GM18870 (cell line): ENCODE results near the gene TAOK3.

ENCODE experiments used
- ATAC-seq: cut with Tn5 transposase; IDR thresholded peaks from one replicate; pipeline ENCODE4 v1.9.1; 2021; ENCODE audit warnings: moderate library complexity; ENCODE audit not compliant: unreplicated experiment

TAOK3 gene

DNA sequence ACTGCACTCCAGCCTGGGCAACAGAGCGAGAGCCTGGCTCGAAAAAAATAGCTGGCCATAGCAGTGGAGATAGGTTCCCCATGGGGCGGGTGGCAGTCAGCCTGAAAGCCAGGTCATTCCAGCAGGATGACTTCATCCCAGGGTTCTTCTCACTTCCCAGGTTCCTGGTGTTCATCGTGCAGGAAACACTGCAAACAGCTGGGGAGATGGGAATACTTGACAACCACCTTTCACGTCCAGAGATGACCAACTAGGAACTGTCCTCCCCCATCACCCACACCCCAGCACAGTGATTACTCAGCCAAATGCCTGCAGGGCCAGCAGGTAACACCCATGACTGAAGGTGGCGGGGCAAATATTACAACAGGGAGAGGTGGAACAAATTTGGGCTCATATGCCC is 270.6 kb downstream of the TAOK3 start:
- no peak for ATAC-seq

DNA sequence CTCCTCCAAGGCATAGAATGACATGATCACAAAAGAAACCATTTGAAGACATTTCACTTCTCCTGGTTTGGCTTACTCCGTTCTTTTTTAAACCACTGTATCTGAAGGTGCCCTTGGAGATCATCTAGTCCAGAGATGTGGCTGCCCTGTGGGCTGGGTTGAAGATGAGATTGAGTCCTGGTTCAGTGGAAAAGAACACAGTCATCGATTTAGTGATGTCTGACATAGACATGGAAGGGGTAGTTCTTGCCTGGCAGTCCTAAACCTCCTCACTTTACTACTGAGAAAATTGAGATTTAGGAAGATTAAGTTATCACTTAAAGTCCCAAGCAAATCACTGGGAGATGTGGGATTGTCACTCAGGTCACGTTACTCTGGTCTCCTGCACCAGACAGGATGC is 271.7 kb downstream of the TAOK3 start:
- no peak for ATAC-seq
